Calu3 (cell line): ENCODE results near the gene TAF15. TPM values are rescaled to one million over a fixed set of nuclear protein-coding genes. Genes with fewer than 3 reads are reported as not detected.

Experiments
- BruUV-seq: library from RNA; stranded (reverse); fragments of 400-500 nt; replicated peaks from 2 replicates; lab custom pipeline; 2021; lab: Mats Ljungman, UMichigan
- CTCF ChIA-PET: fragments of 300-600 bp; sonication (Branson Sonifier 250); formaldehyde crosslinking; loops from one replicate; lab custom pipeline; 2022; ENCODE audit warnings: antibody characterized with exemption; lab: Charles Lee
- DNase-seq: peaks from one replicate; pipeline ENCODE4 v3.0.0; 2022
- H3K27ac Mint-ChIP-seq: one replicate; pipeline ENCODE4 v1.8.0; 2022; ENCODE audit warnings: mixed read lengths; ENCODE audit not compliant: unreplicated experiment
- H3K27me3 Mint-ChIP-seq: one replicate; pipeline ENCODE4 v1.8.0; 2022; ENCODE audit warnings: mixed read lengths; ENCODE audit not compliant: unreplicated experiment
- H3K36me3 Mint-ChIP-seq: one replicate; pipeline ENCODE4 v1.8.0; 2022; ENCODE audit warnings: mild to moderate bottlenecking, moderate library complexity, mixed read lengths; ENCODE audit not compliant: insufficient read depth, unreplicated experiment
- H3K4me1 Mint-ChIP-seq: one replicate; pipeline ENCODE4 v1.8.0; 2022; ENCODE audit warnings: mild to moderate bottlenecking, low read depth, mixed read lengths; ENCODE audit not compliant: unreplicated experiment
- H3K4me3 Mint-ChIP-seq: one replicate; pipeline ENCODE4 v1.8.0; 2022; ENCODE audit warnings: mild to moderate bottlenecking, low read depth, moderate library complexity, mixed read lengths; ENCODE audit not compliant: unreplicated experiment
- H3K9me3 Mint-ChIP-seq: one replicate; pipeline ENCODE4 v1.8.0; 2022; ENCODE audit warnings: low read depth, mixed read lengths; ENCODE audit not compliant: unreplicated experiment
- CTCF ChIP-seq: fragments of 200-600 bp; IDR thresholded peaks from one replicate; pipeline ENCODE4 v1.8.0; 2022; ENCODE audit warnings: antibody characterized with exemption; ENCODE audit not compliant: unreplicated experiment
- intact Hi-C: fragments of 100-400 bp; cut with micrococcal nuclease; formaldehyde crosslinking; loops from one replicate; pipeline ENCODE4 v1.10.0; 2022; ENCODE audit not compliant: unreplicated experiment
- total RNA-seq: library from RNA; stranded (reverse); gene quantifications from 2 replicates; pipeline ENCODE4 v1.2.3, GENCODE V29; 2022

Gene TAF15
- total RNA-seq, 1 experiment from 2014 or later = 286 TPM

DNA sequence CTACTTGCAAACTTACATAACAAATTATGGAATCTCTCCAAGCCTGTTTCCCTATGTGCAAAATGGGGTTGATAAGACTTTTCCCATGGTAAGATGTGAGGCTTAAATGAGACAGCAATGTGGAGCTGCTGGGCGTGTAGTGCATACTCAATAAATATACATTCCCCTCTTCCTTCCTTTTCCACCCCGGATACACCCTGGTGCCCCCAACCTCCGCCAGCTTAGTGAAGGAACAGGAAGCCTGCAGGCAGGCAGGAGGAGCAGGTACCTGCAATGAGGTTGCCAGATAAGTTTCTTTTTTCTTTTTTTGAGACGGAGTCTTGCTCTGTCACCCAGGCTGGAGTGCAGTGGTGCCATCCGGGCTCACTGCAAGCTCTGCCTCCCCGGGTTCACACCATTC, 33.7 kb upstream of the TAF15 start:
- DNase-seq = no peak
- Mint-ChIP-seq H3K27me3 (peaks cover 33% of the 10 kb centered on the region), H3K36me3 (no peaks in the 10 kb centered on the region), H3K9me3 (no peaks in the 10 kb centered on the region), H3K4me1 (no peaks in the 10 kb centered on the region), H3K27ac (no peak overlapping the region), H3K4me3 (no peak overlapping the region)
- CTCF ChIA-PET = interaction anchor here (0.6 kb wide), 1 partner anchor 69 kb away, joined by 3 read pairs; no protein-coding TSS in a partner anchor
- no TSS peak for BruUV-seq
- TF ChIP-seq CTCF = no peak
- intact Hi-C loops = no loop called here

- no peak for TF ChIP-seq CTCF
- Mint-ChIP-seq H3K27me3 (peaks cover 10% of the 10 kb centered on the region), H3K36me3 (no peaks in the 10 kb centered on the region), H3K4me1 (no peaks in the 10 kb centered on the region), H3K27ac (no peak overlapping the region), H3K9me3 (no peaks in the 10 kb centered on the region), H3K4me3 (no peak overlapping the region)
- CTCF ChIA-PET = interaction anchor here (1.7 kb wide), 1 partner anchor 14 kb away, joined by 4 read pairs; no protein-coding TSS in a partner anchor
- no peak for DNase-seq
- BruUV-seq = no TSS peak
- intact Hi-C loops = no loop called here
Observed at GRCh38 chr17:35778641-35779196, 30.6 kb upstream of the TAF15 start.

- CTCF ChIA-PET = no interaction called here
- no peaks in the 10 kb centered on the region for H3K9me3 Mint-ChIP-seq
- H3K4me1 Mint-ChIP-seq = no peaks in the 10 kb centered on the region
- BruUV-seq = no TSS peak
- H3K4me3 Mint-ChIP-seq = no peak overlapping the region
- no peaks in the 10 kb centered on the region for H3K36me3 Mint-ChIP-seq
- no peak for TF ChIP-seq CTCF
- H3K27ac Mint-ChIP-seq = no peak overlapping the region
- intact Hi-C loops = no loop called here
- no peak for DNase-seq
- no peaks in the 10 kb centered on the region for H3K27me3 Mint-ChIP-seq
Observed at GRCh38 chr17:35780950-35781349, 28.3 kb upstream of the TAF15 start.

DNA sequence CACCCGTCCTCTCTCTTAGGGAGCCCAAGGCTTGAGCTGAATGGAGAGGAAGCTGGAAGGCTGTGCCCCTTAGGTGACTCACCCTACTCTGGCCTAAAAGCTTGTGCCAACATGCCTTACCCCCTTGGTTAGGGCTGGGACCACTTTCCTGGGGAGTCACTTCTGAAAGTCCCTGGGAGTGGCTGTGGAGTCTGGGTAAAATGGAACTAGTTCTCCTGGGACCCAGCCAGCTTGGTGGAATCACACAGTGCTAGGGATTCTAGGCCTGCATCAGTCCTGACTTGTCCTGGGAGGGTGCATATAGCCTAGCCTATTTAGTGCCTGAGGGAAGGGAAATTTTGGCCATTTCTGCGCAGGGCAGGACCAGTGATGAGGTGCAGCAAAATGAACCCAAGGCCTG, 24.4 kb upstream of the TAF15 start:
- no peaks in the 10 kb centered on the region for H3K9me3 Mint-ChIP-seq
- H3K27ac Mint-ChIP-seq = no peak overlapping the region
- peaks cover 12% of the 10 kb centered on the region for H3K4me1 Mint-ChIP-seq
- H3K27me3 Mint-ChIP-seq = no peaks in the 10 kb centered on the region
- intact Hi-C loops = no loop called here
- no peaks in the 10 kb centered on the region for H3K36me3 Mint-ChIP-seq
- CTCF ChIA-PET = no interaction called here
- no peak for TF ChIP-seq CTCF
- H3K4me3 Mint-ChIP-seq = no peak overlapping the region
- BruUV-seq = no TSS peak
- DNase-seq = no peak
